ENCODE data around the gene RARA.

Gene RARA

GRCh38 chr17:40322358-40323315 lies 13.7 kb downstream of the RARA start:
- Histone ChIP-seq H3K4me1 (ENCODE audit: control insufficient read depth, insufficient read depth, low read length, poor library complexity, severe bottlenecking) (peaks cover 41% of the 10 kb centered on the region), H3K27ac (ENCODE audit: low read depth, low read length, severe bottlenecking) (peak overlapping the region; percentile 97), H3K4me3 (ENCODE audit: extremely low read depth, insufficient read depth, low read length, poor library complexity, severe bottlenecking) (peak overlapping the region; percentile 3), H3K9me3 (ENCODE audit: control insufficient read depth, low read length) (no peaks in the 10 kb centered on the region), H3K36me3 (ENCODE audit: control insufficient read depth, insufficient read depth, low read length) (no peaks in the 10 kb centered on the region)
- 58 to 71% methylated on average over 9 to 12 of the region's 19 CpGs for WGBS, 2 experiments (ENCODE audit: insufficient coverage in 2 of 2)

- Histone ChIP-seq H3K27ac (ENCODE audit: low read depth, low read length, severe bottlenecking) (peak overlapping the region; percentile 97), H3K36me3 (ENCODE audit: control insufficient read depth, insufficient read depth, low read length) (no peaks in the 10 kb centered on the region), H3K4me3 (ENCODE audit: extremely low read depth, insufficient read depth, low read length, poor library complexity, severe bottlenecking) (no peak overlapping the region), H3K9me3 (ENCODE audit: control insufficient read depth, low read length) (no peaks in the 10 kb centered on the region), H3K4me1 (ENCODE audit: control insufficient read depth, insufficient read depth, low read length, poor library complexity, severe bottlenecking) (peaks cover 40% of the 10 kb centered on the region)
- 93 to 96% methylated on average over 3 to 4 of the region's 10 CpGs for WGBS, 2 experiments (ENCODE audit: insufficient coverage in 2 of 2)
Measured at GRCh38 chr17:40323391-40324381, 14.7 kb downstream of the RARA start.

GRCh38 chr17:40325156-40326013 lies 16.4 kb downstream of the RARA start:
- 90 to 93% methylated on average over 5 of the region's 13 CpGs for WGBS, 2 experiments (ENCODE audit: insufficient coverage in 2 of 2)
- H3K9me3 ChIP-seq (ENCODE audit: control insufficient read depth, low read length) = no peaks in the 10 kb centered on the region
- no peak overlapping the region for H3K4me3 ChIP-seq (ENCODE audit: extremely low read depth, insufficient read depth, low read length, poor library complexity, severe bottlenecking)
- peaks cover 34% of the 10 kb centered on the region for H3K4me1 ChIP-seq (ENCODE audit: control insufficient read depth, insufficient read depth, low read length, poor library complexity, severe bottlenecking)
- no peak overlapping the region for H3K27ac ChIP-seq (ENCODE audit: low read depth, low read length, severe bottlenecking)
- H3K36me3 ChIP-seq (ENCODE audit: control insufficient read depth, insufficient read depth, low read length) = no peaks in the 10 kb centered on the region

- H3K4me1 ChIP-seq (ENCODE audit: control insufficient read depth, insufficient read depth, low read length, poor library complexity, severe bottlenecking) = peaks cover 27% of the 10 kb centered on the region
- 91 to 96% methylated on average over 9 to 10 of the region's 17 CpGs for WGBS, 2 experiments (ENCODE audit: insufficient coverage in 2 of 2)
- no peak overlapping the region for H3K27ac ChIP-seq (ENCODE audit: low read depth, low read length, severe bottlenecking)
- H3K36me3 ChIP-seq (ENCODE audit: control insufficient read depth, insufficient read depth, low read length) = peaks cover 3% of the 10 kb centered on the region
- H3K4me3 ChIP-seq (ENCODE audit: extremely low read depth, insufficient read depth, low read length, poor library complexity, severe bottlenecking) = no peak overlapping the region
- no peaks in the 10 kb centered on the region for H3K9me3 ChIP-seq (ENCODE audit: control insufficient read depth, low read length)
Measured at GRCh38 chr17:40326014-40326831, 17.2 kb downstream of the RARA start.

GRCh38 chr17:40326832-40327199 lies 17.8 kb downstream of the RARA start:
- 100% methylated on average over 1 of the region's 1 CpG; no CpG with 5 or more reads in 1 of the 2 experiments for WGBS, 2 experiments (ENCODE audit: insufficient coverage in 2 of 2)
- Histone ChIP-seq H3K9me3 (ENCODE audit: control insufficient read depth, low read length) (no peaks in the 10 kb centered on the region), H3K4me1 (ENCODE audit: control insufficient read depth, insufficient read depth, low read length, poor library complexity, severe bottlenecking) (peaks cover 21% of the 10 kb centered on the region), H3K4me3 (ENCODE audit: extremely low read depth, insufficient read depth, low read length, poor library complexity, severe bottlenecking) (no peak overlapping the region), H3K36me3 (ENCODE audit: control insufficient read depth, insufficient read depth, low read length) (peaks cover 3% of the 10 kb centered on the region), H3K27ac (ENCODE audit: low read depth, low read length, severe bottlenecking) (no peak overlapping the region)

- peaks cover 5% of the 10 kb centered on the region for H3K36me3 ChIP-seq (ENCODE audit: control insufficient read depth, insufficient read depth, low read length)
- H3K27ac ChIP-seq (ENCODE audit: low read depth, low read length, severe bottlenecking) = no peak overlapping the region
- no peaks in the 10 kb centered on the region for H3K9me3 ChIP-seq (ENCODE audit: control insufficient read depth, low read length)
- no peak overlapping the region for H3K4me3 ChIP-seq (ENCODE audit: extremely low read depth, insufficient read depth, low read length, poor library complexity, severe bottlenecking)
- H3K4me1 ChIP-seq (ENCODE audit: control insufficient read depth, insufficient read depth, low read length, poor library complexity, severe bottlenecking) = peaks cover 16% of the 10 kb centered on the region
- WGBS, 2 experiments (ENCODE audit: insufficient coverage in 2 of 2) = 96 to 100% methylated on average over 2 to 3 of the region's 4 CpGs
Measured at GRCh38 chr17:40327244-40327729, 18.3 kb downstream of the RARA start.

- no peaks in the 10 kb centered on the region for H3K9me3 ChIP-seq (ENCODE audit: control insufficient read depth, low read length)
- WGBS, 2 experiments (ENCODE audit: insufficient coverage in 2 of 2) = 50% methylated on average over 1 of the region's 3 CpGs; no CpG with 5 or more reads in 1 of the 2 experiments
- peaks cover 10% of the 10 kb centered on the region for H3K4me1 ChIP-seq (ENCODE audit: control insufficient read depth, insufficient read depth, low read length, poor library complexity, severe bottlenecking)
- no peak overlapping the region for H3K27ac ChIP-seq (ENCODE audit: low read depth, low read length, severe bottlenecking)
- H3K4me3 ChIP-seq (ENCODE audit: extremely low read depth, insufficient read depth, low read length, poor library complexity, severe bottlenecking) = no peak overlapping the region
- peaks cover 8% of the 10 kb centered on the region for H3K36me3 ChIP-seq (ENCODE audit: control insufficient read depth, insufficient read depth, low read length)
Measured at GRCh38 chr17:40327735-40328385, 18.9 kb downstream of the RARA start.

GRCh38 chr17:40328386-40328766 lies 19.4 kb downstream of the RARA start:
- no peaks in the 10 kb centered on the region for H3K9me3 ChIP-seq (ENCODE audit: control insufficient read depth, low read length)
- no CpG with 5 or more reads among the region's 2 CpGs for WGBS, 2 experiments (ENCODE audit: insufficient coverage in 2 of 2)
- H3K27ac ChIP-seq (ENCODE audit: low read depth, low read length, severe bottlenecking) = no peak overlapping the region
- H3K4me1 ChIP-seq (ENCODE audit: control insufficient read depth, insufficient read depth, low read length, poor library complexity, severe bottlenecking) = peaks cover 5% of the 10 kb centered on the region
- peaks cover 8% of the 10 kb centered on the region for H3K36me3 ChIP-seq (ENCODE audit: control insufficient read depth, insufficient read depth, low read length)
- H3K4me3 ChIP-seq (ENCODE audit: extremely low read depth, insufficient read depth, low read length, poor library complexity, severe bottlenecking) = no peak overlapping the region
